GM18858 (cell line): Measurements from ENCODE around the gene SRBD1.
A peak's percentile ranks its signal among the peaks of the same experiment; 100 is the strongest.

Experiments used
- ATAC-seq: cut with Tn5 transposase; IDR thresholded peaks from one replicate; pipeline ENCODE4 v1.9.1; 2021; ENCODE audit not compliant: unreplicated experiment

The SRBD1 gene

DNA sequence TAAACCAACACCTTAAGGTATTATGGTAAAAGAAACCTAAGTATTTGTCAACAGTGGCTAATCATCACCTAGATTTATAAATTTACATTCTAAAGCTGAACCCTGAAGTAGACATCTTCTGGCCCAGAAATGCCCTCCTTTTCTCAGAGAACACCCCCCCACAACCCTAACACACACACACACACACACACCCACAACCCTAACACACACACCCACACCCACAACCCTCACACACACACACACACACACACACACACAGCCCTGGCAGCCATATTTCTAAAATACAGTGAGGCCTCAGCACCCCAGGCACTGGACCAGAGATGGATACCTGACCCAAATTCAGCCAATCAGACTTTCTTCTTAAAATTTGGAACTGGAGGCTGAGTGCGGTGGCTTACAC is 14.3 kb downstream of the SRBD1 start:
- no peak for ATAC-seq

DNA sequence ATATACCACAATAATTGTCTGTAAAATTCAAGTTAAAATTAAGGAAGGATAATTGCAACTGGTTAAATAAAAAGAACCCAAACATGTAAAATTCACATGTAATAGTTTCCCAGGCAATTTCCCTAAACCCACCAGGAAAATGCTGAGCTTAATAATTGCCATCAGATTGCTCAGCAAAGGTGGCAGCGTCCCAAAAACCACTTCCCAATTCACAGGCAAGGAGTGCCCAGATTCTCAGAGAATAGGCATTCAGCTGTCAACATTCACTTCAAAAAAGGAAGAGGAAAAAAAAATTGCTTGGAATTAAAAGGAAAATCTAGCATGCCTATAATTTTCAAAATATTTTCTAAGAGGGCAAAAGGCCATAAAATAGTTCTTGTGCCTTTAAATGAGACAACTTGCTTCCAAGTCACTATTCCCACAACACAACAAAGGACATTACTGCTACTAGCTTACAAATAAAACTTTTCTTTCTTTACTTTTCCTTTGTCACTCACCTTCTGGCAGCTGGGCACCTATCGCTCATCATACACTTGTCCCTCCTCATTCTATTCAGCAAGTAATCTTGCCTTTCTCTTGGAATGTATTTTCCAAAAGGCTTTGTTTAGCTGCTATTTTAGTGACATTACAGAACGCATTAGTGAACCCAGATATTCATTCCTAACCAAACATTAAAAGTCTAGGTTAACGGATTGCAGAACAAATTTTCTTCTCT is 15.2 kb downstream of the SRBD1 start:
- no peak for ATAC-seq

DNA sequence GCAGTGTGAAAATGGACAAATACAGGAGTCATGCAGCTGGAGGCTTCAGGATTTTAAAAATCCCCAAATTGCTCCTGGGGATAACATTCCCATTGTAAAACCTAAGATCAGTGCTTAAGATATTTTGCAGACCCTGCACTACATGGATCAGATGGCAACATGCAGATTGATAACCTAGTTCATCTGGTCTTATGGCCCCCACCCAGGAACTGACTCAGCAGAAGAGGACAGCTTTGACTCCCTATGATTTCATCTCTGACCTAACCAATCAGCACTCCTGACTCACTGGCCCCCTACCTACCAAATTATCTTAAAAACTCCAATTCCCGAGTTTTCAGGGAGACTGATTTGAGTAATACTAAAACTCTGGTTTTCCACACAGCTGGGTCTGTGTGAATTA is 20.0 kb downstream of the SRBD1 start:
- no peak for ATAC-seq

DNA sequence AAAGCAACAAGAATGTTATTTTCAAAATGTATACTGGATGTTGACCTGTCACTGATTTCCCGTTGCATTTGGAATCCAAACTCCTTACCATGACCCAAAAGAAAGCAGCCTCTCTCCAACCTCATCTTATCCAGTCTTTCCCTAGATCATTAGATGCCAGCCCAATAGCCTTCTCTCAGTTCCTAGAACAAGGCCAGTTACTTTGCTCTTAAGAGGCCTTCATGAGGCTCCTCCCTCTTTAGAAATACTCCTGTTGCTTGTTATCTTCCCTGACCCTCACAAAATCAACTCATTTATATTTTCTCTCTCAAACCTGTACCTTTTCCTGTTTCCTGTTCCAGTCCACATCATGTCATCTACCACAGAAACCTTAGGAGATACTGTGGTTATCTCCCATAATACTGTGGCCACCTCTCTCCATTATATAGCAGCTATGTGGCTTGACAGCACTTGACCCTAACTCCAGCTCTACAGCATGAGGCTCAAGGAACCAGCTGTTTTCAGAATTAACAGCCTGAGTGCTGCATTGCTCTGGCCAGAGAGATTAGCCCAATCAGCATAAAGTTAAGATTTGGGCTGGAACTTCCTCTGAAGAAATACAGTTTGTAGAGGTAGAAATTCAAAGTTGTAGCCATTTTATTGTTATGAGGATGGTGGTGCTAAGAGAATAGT is 22.8 kb downstream of the SRBD1 start:
- no peak for ATAC-seq

DNA sequence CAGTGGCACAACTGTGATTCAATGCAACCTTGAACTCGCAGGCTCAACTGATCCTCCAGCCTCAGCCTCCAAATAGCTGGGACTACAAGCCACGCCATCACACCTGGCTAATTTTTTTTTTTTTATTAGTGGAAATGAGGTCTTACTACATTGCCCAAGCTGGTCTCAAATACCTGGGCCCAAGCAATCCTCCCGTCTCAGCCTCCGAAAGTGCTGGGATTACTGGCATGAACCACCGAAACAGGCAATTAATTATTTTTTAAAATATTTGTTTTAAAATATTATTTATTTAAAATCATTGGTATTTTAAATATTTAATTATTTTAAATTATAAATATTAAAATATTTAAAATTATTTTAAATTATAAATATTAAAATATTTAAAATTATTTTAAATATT is 24.5 kb downstream of the SRBD1 start:
- ATAC-seq = no peak

DNA sequence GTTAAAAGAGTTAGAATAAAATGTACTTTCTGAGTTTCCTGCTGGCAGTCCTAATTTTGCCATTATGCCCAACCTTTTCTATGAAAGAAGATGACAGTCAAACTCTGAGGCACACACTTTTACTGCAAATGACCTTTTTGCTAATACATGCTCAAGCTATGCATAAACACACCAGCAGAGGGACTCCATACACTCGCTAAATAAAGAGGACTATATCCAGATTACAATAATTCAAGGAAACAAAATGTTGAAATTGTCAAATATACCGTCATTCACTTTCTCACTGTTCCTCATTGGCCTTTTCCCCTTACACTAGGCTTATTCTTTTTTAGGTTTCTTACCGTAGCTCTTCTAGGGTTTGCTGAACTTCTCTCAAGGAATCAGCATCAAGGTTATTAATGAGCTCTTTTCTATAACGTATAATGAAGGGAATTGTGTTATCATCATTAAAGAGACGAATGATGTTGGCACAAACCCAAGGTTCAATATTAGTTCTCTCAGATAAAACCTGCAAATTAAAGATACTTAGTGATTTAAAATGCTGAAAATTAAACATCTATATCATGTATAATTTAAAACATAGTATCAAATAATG is 25.7 kb downstream of the SRBD1 start:
- ATAC-seq = no peak

DNA sequence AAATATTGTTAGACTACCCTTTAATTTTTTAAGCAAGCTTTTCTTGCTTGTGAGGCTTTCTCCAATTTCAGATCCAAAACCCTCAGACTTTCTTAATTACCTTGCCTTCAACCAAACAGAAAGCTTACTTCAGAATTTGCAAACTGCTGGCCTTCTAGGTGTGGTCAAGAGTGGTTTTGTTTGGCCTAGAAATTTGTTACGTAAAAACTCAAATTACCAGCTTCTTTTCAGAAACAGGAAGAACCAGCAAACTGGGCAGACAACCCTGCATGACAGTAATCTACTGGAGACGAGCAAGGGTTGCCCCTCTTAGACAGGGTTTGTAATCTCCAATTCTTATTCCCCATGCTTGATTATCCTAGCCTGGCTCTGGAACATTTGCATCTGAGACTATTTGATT is 27.1 kb downstream of the SRBD1 start:
- no peak for ATAC-seq

DNA sequence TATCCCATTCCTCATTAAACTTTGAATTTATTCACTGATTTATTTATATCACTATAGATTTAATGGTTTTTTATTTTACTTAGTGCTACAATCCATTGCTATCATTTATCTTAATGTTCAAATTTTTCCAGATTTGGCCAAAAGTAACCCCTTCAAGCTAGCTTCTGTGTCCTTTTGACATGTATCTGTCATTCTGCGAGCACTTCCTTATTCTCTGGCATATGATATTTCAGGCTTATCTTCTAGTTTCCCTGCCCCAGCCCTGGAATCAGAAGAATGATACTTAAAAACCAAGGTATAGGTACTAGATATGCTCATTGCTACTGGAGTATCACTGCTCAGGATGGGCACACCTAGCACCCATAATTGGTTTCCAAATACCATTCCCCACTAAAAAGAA is 28.5 kb downstream of the SRBD1 start:
- no peak for ATAC-seq

DNA sequence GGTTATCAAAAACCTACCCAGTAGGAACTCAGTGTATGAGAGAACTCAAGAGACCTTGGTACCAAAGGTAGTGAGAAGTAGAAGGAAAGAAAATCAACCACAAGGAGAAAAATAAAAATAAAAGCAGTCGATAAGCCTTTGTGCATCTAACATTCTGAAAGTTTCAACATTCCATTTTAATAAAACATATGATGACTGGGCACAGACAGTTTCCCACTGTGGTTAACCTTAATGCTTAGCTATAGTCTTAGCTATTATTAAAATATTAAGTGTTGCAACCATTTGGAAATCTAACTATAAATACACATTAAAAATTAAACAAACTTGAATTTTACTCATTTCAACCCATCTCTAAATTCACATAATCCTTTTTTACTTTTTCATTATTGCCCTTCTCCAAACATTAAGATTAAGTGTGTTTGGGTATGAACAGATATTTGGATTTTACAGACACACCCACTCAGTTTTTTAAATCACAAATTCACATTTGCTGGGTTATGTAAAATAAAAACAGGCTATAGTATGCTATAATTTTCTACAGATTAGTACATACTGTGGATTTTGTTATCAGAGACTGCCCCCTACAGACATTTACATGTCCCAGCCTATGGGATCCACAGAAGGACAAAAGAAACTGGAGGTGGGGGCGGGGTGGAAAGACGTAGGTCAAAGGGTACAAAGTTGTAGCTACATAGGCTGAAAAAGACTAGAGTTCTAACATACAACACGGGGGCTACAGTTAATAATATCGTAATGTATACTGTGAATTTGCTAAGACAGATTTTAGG is 32.8 kb downstream of the SRBD1 start:
- ATAC-seq = no peak

DNA sequence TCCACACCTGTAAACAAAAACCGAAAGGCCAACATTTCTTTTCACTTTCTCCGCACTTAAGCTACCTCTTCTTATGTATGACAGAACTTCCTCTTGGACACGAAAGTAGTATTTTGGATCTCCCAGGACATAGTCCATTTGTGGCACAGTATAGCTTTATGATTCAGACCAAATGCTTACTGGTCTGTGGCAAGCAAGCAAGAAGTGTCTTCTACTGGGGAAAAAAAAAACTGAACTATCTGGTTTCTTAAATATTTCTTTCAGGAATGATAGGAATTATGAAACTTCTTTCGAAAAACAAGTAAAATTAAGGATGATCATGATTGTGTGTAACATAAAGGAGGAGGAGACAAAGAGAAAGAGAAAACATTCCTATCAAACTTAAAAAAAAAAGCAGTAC is 33.6 kb downstream of the SRBD1 start:
- no peak for ATAC-seq

DNA sequence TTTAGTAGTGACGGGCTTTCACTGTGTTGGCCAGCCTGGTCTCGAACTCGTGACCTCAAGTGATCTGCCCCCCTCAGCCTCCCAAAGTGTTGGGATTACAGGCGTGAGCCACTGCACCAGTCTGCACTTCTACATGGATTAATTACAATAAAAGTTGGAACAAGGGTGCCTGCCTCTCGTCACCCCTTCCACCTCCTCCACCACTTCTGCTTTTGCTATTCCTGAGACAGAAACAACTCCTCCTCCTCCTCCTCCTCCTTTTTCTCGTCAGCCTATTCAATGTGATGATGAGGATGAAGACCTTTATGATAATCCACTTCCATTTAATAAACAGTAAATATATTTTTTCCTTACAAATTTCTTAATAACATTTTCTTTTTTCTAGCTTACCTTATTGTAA is 35.2 kb downstream of the SRBD1 start:
- no peak for ATAC-seq

DNA sequence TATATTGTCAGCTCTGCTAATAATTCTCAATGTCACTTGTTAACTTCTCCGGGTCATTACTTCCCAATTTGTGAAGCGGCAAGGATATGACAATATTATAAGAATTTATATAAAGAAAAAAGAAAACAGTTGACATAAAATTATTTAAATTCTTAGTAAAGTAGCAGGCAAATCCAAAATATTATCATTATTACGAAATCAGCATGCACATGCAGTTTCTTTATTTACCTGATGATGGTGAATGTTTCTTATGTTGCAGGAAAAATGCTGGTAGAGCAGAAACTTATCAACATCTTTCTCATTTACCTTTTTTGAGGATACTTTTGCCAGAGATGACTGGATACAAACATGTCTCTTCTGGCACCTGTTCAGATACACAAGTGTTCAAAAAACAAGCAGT is 38.1 kb downstream of the SRBD1 start:
- no peak for ATAC-seq

DNA sequence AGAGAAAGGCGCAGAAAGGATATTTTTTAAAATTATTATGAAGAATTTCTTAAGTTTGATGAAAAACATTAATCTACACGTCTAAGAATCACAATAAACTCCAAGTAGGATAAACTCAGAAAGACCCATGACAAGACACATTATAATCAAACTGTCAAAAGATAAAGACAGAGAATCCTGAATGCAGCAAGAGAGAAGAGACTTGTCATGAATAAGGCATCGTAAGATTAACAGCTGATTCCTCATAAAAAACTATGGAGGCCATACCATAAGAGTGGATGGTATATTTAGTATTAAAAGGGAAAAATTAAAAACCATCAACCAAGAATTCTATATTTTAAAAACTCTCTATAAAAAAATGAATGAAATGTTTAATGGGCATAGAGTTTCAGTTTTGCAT is 39.1 kb downstream of the SRBD1 start:
- ATAC-seq = no peak

DNA sequence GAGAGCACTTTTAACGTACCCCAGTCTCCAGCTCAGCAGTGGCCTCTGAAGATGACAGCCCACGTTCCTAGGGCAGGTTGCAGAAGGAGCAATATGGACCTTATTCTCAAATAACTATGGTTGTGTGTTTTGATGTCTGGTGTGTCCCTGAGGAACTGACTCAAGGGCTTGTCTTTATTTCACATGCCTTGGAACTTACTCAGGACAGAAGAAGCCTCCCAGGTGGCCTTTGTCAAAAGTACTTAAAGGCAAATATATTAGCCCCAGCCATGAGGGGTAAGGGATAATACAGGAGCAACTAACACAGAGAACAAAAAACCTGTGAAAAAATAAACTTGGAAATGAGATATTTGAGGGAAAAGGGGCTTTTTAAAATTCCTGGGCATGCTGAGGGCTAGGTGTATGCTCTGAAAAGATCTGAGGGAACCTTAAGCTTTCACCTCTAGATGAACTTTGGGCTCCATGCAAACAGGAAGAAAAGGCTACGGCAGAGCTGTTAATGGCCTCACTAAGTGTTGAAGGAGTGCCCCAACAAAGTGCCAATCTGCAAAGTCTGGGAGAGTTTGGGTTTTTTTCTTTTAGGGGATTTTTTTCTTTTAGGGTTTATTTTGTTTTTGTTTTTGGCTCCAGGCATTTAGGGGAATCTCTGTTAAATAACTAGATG is 40.3 kb downstream of the SRBD1 start:
- no peak for ATAC-seq

DNA sequence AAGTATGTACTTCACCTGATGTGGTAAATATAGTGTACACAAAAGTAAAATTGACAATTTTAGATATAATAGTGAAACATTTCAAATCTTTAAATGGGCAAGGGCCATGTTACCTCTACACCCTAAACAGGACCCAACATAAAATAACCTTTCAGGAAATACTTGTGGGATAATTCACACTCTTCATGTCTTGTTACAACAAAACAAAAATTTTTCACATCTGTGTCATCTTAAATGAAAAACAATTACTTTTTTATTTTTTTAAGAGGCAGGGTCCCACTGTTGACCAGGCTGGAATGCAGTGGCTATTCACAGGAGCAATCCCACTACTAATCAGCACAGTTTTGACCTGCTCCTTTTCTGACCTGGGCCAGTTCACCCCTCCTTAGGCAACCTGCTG is 42.1 kb downstream of the SRBD1 start:
- ATAC-seq = no peak

DNA sequence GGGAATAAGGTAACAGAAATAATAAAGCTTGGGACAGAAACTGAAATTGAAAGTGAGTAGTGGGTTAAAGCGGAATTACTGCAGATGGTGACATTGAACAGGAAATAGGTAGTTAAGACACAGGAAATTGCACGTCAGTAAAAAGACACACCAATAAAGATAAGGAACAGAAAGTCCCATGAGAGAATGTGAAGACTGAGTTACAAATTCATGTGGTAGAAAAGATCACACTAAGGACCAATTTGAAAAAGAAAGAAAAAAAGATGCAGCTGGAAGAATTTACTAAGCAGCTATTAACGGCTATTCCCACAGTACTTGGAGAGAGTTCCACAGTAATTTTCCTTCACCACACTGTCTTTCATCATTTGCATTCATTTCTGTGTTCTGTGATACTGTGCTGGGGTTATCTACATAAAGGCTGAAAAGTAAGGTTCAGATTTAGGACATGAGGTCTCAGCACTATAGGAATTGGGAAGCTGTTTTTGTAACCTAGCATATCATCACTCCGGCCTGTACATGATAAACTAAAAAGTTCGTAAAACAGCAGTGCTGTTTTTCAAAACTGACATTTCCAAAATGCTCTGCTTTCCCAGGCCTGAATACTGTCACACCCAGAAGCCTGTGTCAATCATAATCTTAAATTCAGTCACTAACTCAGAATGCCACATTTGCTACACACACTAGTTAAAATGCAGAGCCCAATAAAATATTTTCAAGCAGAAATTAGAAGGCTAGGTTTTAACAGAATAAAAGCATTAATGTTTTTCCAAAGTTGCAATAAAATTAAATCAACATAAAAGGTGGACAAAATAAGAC is 42.9 kb downstream of the SRBD1 start:
- peak; percentile 89 for ATAC-seq

DNA sequence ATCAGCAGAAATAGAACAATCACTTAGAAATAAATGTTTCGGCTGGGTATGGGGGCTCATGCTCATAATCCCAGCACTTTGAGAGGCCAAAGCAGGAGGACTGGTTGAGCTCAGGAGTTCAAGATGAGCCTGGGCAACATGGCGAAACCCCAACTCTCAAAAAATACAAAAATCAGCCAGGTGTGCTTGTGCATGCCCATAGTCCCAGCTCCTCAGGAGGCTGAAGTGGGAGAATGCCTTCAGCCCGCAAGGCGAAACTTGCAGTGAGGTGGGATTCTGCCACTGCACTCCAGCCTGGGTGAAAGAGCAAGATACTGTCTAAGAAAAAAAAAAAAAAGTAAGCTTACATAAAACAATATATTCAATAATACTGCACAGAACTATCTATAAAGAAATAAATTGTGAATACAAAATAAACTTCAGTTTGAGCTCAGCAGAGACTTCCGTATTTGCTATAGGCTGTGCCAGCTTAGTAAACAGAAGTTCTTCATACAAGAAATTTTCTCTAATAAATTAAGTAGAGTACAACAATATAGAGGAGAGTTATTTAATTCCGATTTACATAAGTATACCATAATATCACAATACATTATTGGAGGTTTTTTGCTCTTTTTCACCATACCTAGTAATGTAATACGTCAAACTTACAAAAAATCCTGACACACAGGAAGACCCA is 43.6 kb downstream of the SRBD1 start:
- ATAC-seq = no peak

DNA sequence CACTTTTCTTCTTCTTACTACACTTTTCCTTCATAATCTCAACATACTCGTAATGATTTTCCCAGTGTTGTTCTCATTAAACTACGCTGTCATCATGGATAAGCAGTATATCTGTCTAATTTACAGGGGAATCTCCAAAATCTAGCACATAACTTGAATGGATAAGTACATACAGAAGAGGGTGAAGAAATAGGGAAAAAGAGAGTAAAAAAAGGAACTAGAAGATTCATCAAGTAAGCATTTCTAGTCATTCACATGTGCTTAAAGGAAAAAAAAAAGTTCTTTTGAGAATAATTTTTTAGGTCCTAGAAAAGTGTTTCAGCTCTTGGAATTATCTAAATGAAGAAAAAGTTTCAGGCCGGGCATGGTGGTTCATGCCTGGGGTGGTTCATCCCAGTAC is 51.6 kb downstream of the SRBD1 start:
- ATAC-seq = no peak

DNA sequence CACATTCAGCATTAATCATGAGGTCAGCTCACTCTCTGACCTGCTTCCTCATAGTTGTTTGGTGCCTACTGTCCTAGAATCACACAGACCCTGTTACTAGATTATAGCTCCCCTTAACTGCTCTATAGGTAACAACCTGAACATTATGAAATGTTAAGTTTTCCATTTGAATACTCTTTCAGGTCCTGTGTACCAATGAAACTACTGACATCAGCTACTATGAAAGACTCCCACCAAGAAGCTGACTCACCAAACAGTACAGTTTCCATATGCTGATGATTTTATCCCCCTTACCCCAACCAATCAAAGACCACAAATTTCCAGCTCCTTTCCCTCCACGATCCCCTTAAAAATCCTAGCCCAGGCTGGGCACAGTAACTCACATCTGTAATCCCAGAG is 56.3 kb downstream of the SRBD1 start:
- ATAC-seq = no peak
